ENCODE results near the gene ZFPM1. TPM values are rescaled to one million over a fixed set of nuclear protein-coding genes. Genes with fewer than 3 reads are reported as not detected.

ZFPM1 gene
- total and polyA plus RNA-seq, 2 of the 8 experiments (the other 6 are each of a cell fraction or from before 2014, with no cell fraction given): 0.74 to 4.8 TPM

DNA sequence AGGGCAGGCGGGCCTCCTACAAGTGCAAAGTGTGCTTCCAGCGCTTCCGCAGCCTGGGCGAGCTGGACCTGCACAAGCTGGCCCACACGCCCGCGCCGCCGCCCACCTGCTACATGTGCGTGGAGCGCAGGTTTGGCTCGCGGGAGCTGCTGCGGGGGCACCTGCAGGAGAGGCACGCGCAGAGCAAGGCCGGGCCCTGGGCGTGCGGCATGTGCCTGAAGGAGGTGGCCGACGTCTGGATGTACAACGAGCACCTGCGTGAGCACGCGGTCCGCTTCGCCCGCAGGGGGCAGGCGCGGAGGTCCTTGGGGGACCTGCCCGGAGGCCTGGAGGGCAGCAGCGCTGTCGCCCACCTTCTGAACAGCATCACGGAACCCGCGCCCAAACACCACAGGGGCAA lies 16.3 kb upstream of the ZFPM1 start:
- Histone ChIP-seq H3K36me3 (ENCODE audit: control insufficient read depth in 2 of 4, insufficient read depth in 4 of 4, low read length in 3 of 4) (no peaks in the 10 kb centered on the region), H3K79me2 (ENCODE audit: control insufficient read depth in 1 of 2, insufficient read depth in 2 of 2, low read length in 2 of 2) (no peaks in the 10 kb centered on the region), H3K23ac (ENCODE audit: insufficient read length) (no peak overlapping the region), H3K4me2 (ENCODE audit: insufficient read depth in 1 of 2, low read depth in 2 of 2, low read length in 2 of 2) (no peak overlapping the region), H2BK5ac (ENCODE audit: low read depth, low read length) (no peak overlapping the region), H2BK120ac (replicated peaks; ENCODE audit: low read depth, low read length) (no peak overlapping the region), H3K14ac (ENCODE audit: insufficient read length) (no peak overlapping the region), H2BK12ac (ENCODE audit: low read depth, low read length) (peak overlapping the region; percentile 27; the same call in 1 of the 2 replicates), H2BK20ac (ENCODE audit: low read length) (no peak overlapping the region), H2AFZ (ENCODE audit: low read length) (no peak overlapping the region), H4K91ac (replicated peaks; ENCODE audit: insufficient read length, low read length) (no peak overlapping the region), H3K9ac (replicated peaks in 1 of 4; ENCODE audit: extremely low read depth in 1 of 4, low read depth in 3 of 4, low read length in 3 of 4) (no peak overlapping the region), H3K27me3 (replicated peaks in 1 of 4; ENCODE audit: control insufficient read depth in 3 of 4, extremely low read depth in 1 of 4, insufficient read depth in 3 of 4, low read length in 3 of 4) (peaks cover 0 to 5% (median 1%) of the 10 kb centered on the region in 4 experiments; a peak in 3 of 7 replicates), H2AK5ac (ENCODE audit: low read depth, low read length) (no peak overlapping the region), H3K27ac (ENCODE audit: low read depth, low read length) (no peak overlapping the region), H2BK15ac (ENCODE audit: low read length) (no peak overlapping the region), H3K79me1 (ENCODE audit: low read depth, low read length) (no peaks in the 10 kb centered on the region), H3K56ac (replicated peaks; ENCODE audit: insufficient read length, low read depth, low read length) (no peak overlapping the region), H3K4ac (replicated peaks; ENCODE audit: insufficient read length, low read depth, low read length) (no peak overlapping the region), H4K20me1 (replicated peaks in 1 of 2; ENCODE audit: control insufficient read depth in 1 of 2, insufficient read depth in 2 of 2, low read length in 2 of 2) (no peaks in the 10 kb centered on the region), H3K4me3 (ENCODE audit: extremely low read depth in 1 of 4, insufficient read depth in 2 of 4, low read depth in 3 of 4, low read length in 4 of 4) (no peak overlapping the region), H4K5ac (ENCODE audit: insufficient read length, low read depth, low read length) (no peak overlapping the region), H4K8ac (ENCODE audit: extremely low read depth, insufficient read depth, low read length) (peak overlapping the region; percentile 42), H3K18ac (ENCODE audit: extremely low read depth, low read length) (no peak overlapping the region), H3K9me3 (ENCODE audit: insufficient read depth in 2 of 2, low read depth in 1 of 2, low read length in 1 of 2) (no peaks in the 10 kb centered on the region; a peak in 1 of 4 replicates), H3K4me1 (replicated peaks in 1 of 4; ENCODE audit: control insufficient read depth in 3 of 4, insufficient read depth in 4 of 4, low read length in 3 of 4) (no peaks in the 10 kb centered on the region; a peak in 1 of 7 replicates), H3K23me2 (ENCODE audit: low read depth, low read length) (no peaks in the 10 kb centered on the region)
- no peak for FAIRE-seq
- POLR2A ChIA-PET (ENCODE audit: partially characterized antibody): interaction anchor here (0.7 kb wide), 1 partner anchor 485 kb away, joined by 3 read pairs; the partner anchor contains the start of gene BANP
- TF ChIP-seq, protein P1, sequence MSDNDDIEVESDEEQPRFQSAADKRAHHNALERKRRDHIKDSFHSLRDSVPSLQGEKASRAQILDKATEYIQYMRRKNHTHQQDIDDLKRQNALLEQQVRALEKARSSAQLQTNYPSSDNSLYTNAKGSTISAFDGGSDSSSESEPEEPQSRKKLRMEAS (IDR thresholded peaks at IDR 0.05): 0 out of 2 replicates have a peak, but pooled peaks have one; percentile 32
- no peak for TF ChIP-seq MAFK (IDR thresholded peaks at IDR 0.05; ENCODE audit: low read depth, low read length)
- CTCF ChIA-PET (ENCODE audit: partially characterized antibody): interaction anchor here (0.8 to 4.9 kb wide), 25 partner anchors 9 to 362 kb away, joined by 3 to 35 read pairs (median 5); no protein-coding TSS in a partner anchor
- no peak for DNase-seq (ENCODE audit: low read depth in 1 of 2, low spot score in 2 of 2)
- WGBS, 2 experiments (ENCODE audit: extremely low coverage in 1 of 2, insufficient coverage in 1 of 2, insufficient read length in 1 of 2, insufficient replicate concordance in 2 of 2, low coverage in 1 of 2, low lambda C conversion rate in 2 of 2, missing lambda C conversion rate in 1 of 2): 90% methylated on average over 31 of the region's 36 CpGs; no CpG with 5 or more reads in 1 of the 2 experiments
